GM06990 (cell line): Measurements from ENCODE around the gene EEF1AKMT2.

Experiments used
- DNase-seq: peaks from one replicate; pipeline ENCODE4 v3.0.0-alpha.2; 2011; ENCODE audit not compliant: insufficient read length; ENCODE audit errors: extremely low read depth
- H3K27me3 ChIP-seq: replicated peaks from 2 replicates; pipeline ENCODE4 v1.6.0; 2011; ENCODE audit warnings: low read length; ENCODE audit not compliant: control insufficient read depth, insufficient read depth
- H3K36me3 ChIP-seq: 2 replicates; pipeline ENCODE4 v1.5.1; 2011; ENCODE audit warnings: low read length; ENCODE audit not compliant: control insufficient read depth, insufficient read depth
- H3K4me3 ChIP-seq: replicated peaks from 2 replicates; pipeline ENCODE4 v1.5.1; 2011; ENCODE audit warnings: low read depth, mild to moderate bottlenecking, control low read depth, low read length
- TF ChIP-seq, protein P1 (sequence below): IDR thresholded peaks from 2 replicates; pipeline ENCODE4 v1.5.1; 2011; ENCODE audit warnings: low read length, control low read depth, mild to moderate bottlenecking, inconsistent platforms; ENCODE audit not compliant: insufficient read depth, poor library complexity, severe bottlenecking

EEF1AKMT2 gene

DNA sequence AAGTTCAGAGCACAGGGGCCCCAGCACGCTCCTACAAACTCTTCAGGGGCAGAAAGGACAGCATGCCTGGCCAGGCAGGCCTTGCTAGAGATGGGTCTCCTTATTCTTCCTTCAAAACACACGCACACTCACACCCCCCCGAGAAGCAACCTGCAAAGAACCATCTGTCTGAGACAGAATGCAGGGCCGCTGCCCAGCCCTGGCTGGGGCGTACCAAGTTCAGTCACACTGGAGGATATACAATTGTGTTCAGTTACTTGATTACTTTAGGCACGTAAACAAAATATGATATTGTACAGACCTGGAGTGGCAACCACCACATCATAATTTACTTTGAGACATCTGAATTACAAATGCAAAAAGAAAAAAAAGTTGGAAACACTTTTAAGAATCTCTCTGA is 53.2 kb downstream of the EEF1AKMT2 start:
- no peaks in the 10 kb centered on the region for H3K36me3 ChIP-seq
- TF ChIP-seq, protein P1, sequence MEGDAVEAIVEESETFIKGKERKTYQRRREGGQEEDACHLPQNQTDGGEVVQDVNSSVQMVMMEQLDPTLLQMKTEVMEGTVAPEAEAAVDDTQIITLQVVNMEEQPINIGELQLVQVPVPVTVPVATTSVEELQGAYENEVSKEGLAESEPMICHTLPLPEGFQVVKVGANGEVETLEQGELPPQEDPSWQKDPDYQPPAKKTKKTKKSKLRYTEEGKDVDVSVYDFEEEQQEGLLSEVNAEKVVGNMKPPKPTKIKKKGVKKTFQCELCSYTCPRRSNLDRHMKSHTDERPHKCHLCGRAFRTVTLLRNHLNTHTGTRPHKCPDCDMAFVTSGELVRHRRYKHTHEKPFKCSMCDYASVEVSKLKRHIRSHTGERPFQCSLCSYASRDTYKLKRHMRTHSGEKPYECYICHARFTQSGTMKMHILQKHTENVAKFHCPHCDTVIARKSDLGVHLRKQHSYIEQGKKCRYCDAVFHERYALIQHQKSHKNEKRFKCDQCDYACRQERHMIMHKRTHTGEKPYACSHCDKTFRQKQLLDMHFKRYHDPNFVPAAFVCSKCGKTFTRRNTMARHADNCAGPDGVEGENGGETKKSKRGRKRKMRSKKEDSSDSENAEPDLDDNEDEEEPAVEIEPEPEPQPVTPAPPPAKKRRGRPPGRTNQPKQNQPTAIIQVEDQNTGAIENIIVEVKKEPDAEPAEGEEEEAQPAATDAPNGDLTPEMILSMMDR: no peak
- H3K4me3 ChIP-seq: no peak overlapping the region
- no peak for DNase-seq
- no peaks in the 10 kb centered on the region for H3K27me3 ChIP-seq

DNA sequence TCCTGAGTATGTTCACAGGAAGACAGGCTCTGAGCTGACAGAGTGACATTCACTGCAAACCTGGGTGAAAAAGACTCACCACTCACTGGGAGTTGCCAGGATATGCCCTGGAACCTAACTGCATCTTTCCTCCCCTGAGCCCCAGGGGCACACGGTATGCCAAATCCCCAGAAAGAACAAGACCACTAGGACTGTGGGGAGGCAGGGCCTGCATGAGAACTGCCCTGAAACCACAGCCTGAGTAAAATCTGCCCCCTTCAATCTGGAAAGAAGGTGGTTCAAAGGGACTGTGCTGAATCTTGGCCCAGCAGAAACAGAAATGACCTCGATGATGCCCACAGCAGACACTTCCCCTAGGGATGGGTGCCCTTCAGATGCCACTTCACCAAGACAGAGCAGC is 54.0 kb downstream of the EEF1AKMT2 start:
- TF ChIP-seq, protein P1: no peak
- no peaks in the 10 kb centered on the region for H3K36me3 ChIP-seq
- no peak for DNase-seq
- no peak overlapping the region for H3K4me3 ChIP-seq
- no peaks in the 10 kb centered on the region for H3K27me3 ChIP-seq

DNA sequence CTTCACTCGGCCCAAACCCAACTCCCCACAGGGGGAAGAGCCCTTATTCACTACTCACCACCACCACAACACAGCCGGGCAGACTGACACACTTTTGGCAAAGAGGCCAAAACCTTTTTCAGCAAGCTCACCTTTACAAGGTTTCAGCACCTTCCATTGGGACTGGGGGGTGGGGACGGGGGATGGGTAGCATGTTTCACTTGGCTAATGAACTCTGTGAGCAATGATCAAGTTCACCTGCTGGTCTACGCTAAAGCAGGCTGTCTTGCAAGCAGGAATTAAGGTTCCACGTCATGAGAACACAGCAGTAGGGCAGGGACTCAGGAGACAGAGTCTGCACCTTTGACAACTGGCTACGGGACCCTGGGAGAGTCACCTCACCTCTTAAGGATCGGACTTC is 54.5 kb downstream of the EEF1AKMT2 start:
- no peaks in the 10 kb centered on the region for H3K27me3 ChIP-seq
- no peaks in the 10 kb centered on the region for H3K36me3 ChIP-seq
- DNase-seq: no peak
- TF ChIP-seq, protein P1: no peak
- no peak overlapping the region for H3K4me3 ChIP-seq

DNA sequence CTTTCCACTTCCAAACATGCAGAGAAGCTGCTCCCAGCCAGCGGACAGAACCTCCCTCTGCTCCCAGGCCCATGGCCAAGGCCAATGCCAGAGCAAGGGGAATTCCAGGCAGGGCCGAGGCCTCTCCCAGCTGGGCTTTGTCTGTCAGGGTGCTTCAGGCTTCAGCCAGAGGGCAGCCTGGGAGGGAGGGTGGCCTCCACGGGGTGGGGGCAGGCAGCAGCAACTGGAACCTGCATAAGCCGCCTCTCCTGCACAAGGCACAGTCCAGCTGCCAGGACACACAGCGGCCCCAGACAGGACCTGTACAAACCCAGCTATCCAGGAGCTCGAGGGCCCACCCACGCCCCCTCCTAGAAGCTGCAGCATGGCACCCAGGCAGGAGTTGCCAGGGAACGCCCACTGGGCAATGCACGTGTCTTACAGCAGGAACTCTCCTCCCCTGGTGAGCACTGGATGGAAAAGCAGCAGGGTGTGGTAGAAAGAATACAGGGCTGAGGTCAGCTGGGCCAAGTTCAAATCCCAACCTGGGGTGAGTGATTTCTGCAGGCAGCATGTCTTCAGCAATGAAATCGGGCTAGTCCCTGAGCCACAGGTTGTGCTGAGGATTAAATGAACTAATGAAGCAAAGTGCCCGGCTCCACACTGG is 55.1 kb downstream of the EEF1AKMT2 start:
- Histone ChIP-seq H3K4me3 (no peak overlapping the region), H3K27me3 (no peaks in the 10 kb centered on the region), H3K36me3 (no peaks in the 10 kb centered on the region)
- TF ChIP-seq, protein P1: no peak
- no peak for DNase-seq

DNA sequence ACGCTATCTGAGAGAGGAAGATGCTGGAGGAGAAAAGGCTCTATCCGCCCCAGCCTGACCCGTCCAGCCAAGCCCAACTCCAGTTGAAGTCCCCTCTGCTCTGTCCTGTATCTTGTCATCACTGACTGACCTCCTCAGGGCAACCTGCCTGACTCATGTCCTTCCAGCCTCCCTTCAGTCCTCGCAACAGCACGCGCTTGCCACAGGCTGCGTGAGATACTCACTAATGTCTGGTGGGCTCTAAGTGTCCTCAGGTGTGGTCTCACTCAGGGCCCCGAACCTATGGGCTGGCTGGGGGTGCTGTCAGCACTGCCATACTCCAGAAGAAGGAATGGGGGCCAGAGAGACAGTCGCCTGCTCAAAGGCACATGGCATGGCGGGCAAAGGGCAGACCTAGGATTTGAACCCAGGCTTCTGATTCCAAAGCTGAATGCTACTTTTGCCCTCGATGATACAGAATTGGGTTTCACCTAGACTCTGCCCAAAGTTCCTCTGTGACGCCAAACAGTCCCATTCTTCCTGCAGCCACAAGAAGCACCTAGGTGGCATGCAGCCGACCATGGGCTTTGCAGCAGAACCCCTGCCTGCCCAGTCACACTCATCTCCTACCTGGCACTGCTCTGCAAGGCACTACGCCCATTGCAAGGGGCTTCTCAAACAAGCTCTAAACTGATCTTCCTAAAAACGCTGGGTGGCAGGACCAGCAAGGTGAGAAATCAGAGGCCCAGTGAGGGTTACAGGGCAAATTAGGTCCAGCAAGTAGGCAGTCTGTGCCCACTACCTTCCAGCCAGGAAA is 56.0 kb downstream of the EEF1AKMT2 start:
- Histone ChIP-seq H3K27me3 (no peaks in the 10 kb centered on the region), H3K4me3 (no peak overlapping the region), H3K36me3 (no peaks in the 10 kb centered on the region)
- DNase-seq: no peak
- TF ChIP-seq, protein P1: no peak
